Sigmoid colon (tissue), 3 donors: ENCODE results near the gene SYNGAP1.

Experiments
- CTCF ChIP-seq, 4 experiments: fragments of 450-650 bp in 3 of 4; fragments of 200-600 bp in 1 of 4; IDR thresholded peaks; one replicate each; pipeline ENCODE4 v1.5.1; 2016 to 2019; ENCODE audit warnings: antibody characterized with exemption in 4 of 4, mild to moderate bottlenecking in 3 of 4, moderate library complexity in 2 of 4
- POLR2A ChIP-seq, 2 donors: fragments of 450-650 bp; IDR thresholded peaks; one replicate each; pipeline ENCODE4 v1.6.1; 2016; ENCODE audit warnings: antibody characterized with exemption in 2 of 2, mild to moderate bottlenecking in 2 of 2, moderate library complexity in 2 of 2

- no peak for TF ChIP-seq POLR2A (IDR thresholded peaks at IDR 0.05)
- TF ChIP-seq CTCF (IDR thresholded peaks at IDR 0.05): no peak
These were observed 12.7 kb downstream of the SYNGAP1 start for GRCh38 chr6:33432546-33432945.
